ENCODE data around the gene VASH1.

The VASH1 gene

DNA sequence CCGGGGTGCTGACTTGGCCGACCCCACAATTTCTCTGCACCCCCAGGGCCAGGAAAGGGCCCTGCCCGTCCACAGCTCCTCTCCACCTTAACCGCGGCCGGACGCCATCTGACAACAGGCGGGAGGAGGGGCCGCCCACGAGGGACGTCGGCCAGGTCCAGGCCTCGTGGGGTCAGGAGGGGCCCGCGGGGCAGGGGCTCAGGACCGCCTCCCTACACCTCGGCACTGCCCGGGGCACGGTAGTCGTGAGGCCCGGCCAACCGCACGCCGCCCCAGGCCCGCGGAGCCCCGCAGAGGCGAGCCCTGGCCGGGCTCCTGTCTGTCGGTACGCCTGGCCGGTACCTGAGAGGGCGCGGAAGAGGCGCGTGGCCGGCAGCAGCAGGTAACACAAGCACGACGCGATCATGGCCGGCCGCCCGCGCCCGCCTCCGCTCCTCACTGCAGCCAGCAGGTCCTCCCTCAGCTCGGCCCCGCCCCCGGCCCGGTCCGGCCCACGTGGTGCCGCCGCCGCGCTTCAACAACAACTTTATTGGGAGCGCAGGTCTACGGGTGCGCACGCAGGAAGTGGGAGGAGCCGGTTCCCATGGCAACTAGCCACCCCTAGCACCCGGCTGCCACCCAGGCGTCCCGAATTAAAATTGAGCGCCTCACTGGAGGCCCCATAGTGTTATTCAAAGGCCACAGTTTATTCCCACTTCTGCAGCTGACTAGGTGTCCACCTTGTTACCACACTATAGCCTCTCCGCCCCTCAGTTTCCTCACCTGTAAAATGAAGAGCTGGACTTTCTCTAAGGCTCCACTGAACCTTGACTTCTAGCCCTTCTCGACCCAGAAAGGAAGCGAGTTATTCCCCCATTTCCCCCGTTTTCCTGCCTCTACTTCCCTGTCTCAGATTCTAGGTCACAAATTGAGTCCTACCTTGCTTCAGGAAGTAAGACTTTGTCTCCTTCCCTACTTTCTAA lies 51.4 kb downstream of the VASH1 start, which contains the start of gene ANGEL1:
Gene ANGEL1, minus strand, starts transcription at position 461 of the 962 bp plus-strand sequence. Its CDS starts 55 bp downstream, at position 406.
- TF ChIP-seq, protein P1, sequence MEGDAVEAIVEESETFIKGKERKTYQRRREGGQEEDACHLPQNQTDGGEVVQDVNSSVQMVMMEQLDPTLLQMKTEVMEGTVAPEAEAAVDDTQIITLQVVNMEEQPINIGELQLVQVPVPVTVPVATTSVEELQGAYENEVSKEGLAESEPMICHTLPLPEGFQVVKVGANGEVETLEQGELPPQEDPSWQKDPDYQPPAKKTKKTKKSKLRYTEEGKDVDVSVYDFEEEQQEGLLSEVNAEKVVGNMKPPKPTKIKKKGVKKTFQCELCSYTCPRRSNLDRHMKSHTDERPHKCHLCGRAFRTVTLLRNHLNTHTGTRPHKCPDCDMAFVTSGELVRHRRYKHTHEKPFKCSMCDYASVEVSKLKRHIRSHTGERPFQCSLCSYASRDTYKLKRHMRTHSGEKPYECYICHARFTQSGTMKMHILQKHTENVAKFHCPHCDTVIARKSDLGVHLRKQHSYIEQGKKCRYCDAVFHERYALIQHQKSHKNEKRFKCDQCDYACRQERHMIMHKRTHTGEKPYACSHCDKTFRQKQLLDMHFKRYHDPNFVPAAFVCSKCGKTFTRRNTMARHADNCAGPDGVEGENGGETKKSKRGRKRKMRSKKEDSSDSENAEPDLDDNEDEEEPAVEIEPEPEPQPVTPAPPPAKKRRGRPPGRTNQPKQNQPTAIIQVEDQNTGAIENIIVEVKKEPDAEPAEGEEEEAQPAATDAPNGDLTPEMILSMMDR (IDR thresholded peaks at IDR 0.05; ENCODE audit: low read length), result no peak
- TF ChIP-seq EZH2 (optimal IDR thresholded peaks at IDR 0.05; ENCODE audit: low read depth, low read length) (no peak), EZH2phosphoT487 (IDR thresholded peaks at IDR 0.05; ENCODE audit: low read length) (no peak)
- Histone ChIP-seq H3K79me2 (ENCODE audit: low read length) (peaks cover 8% of the 10 kb centered on the region; the same call in 1 of the 2 replicates), H3K4me3 (ENCODE audit: low read length) (peak within 1 kb of the TSS; percentile 76), H4K20me1 (ENCODE audit: insufficient read depth, low read length) (no peaks in the 10 kb centered on the region), H3K9me3 (replicated peaks; ENCODE audit: insufficient read depth, low read length) (no peaks in the 10 kb centered on the region), H3K4me2 (ENCODE audit: low read depth, low read length) (peak within 1 kb of the TSS; percentile 65), H3K9me2 (replicated peaks; ENCODE audit: insufficient read depth, low read length) (no peaks in the 10 kb centered on the region), H3K4me1 (ENCODE audit: low read length) (peaks cover 4% of the 10 kb centered on the region; the same call in 1 of the 2 replicates), H3K36me3 (replicated peaks; ENCODE audit: insufficient read depth, low read length) (no peaks in the 10 kb centered on the region), H2AFZ (ENCODE audit: low read length) (peak within 1 kb of the TSS; percentile 94), H3F3A (ENCODE audit: insufficient read depth, low read length) (peaks cover 2% of the 10 kb centered on the region; the same call in 1 of the 2 replicates), H3K9ac (ENCODE audit: low read length) (peak within 1 kb of the TSS; percentile 85), H3K27me3 (replicated peaks; ENCODE audit: insufficient read depth, low read length) (no peaks in the 10 kb centered on the region), H3K27ac (ENCODE audit: low read length) (peak within 1 kb of the TSS; percentile 65; the same call in 1 of the 2 replicates)
- peak; percentile 89 for DNase-seq

GRCh38 chr14:76814726-76815645 lies 53.7 kb downstream of the VASH1 start:
- H3K27me3 ChIP-seq (replicated peaks; ENCODE audit: insufficient read depth, low read length), result no peaks in the 10 kb centered on the region
- H4K20me1 ChIP-seq (ENCODE audit: insufficient read depth, low read length), result no peaks in the 10 kb centered on the region
- TF ChIP-seq EZH2phosphoT487 (IDR thresholded peaks at IDR 0.05; ENCODE audit: low read length) (no peak), EZH2 (optimal IDR thresholded peaks at IDR 0.05; ENCODE audit: low read depth, low read length) (no peak)
- TF ChIP-seq, protein P1 (IDR thresholded peaks at IDR 0.05; ENCODE audit: low read length), result no peak
- no peaks in the 10 kb centered on the region for H3K9me2 ChIP-seq (replicated peaks; ENCODE audit: insufficient read depth, low read length)
- no peak overlapping the region for H3K9ac ChIP-seq (ENCODE audit: low read length)
- peaks cover 4% of the 10 kb centered on the region; the same call in 1 of the 2 replicates for H3K4me1 ChIP-seq (ENCODE audit: low read length)
- H3K27ac ChIP-seq (ENCODE audit: low read length), result no peak overlapping the region
- H3K9me3 ChIP-seq (replicated peaks; ENCODE audit: insufficient read depth, low read length), result no peaks in the 10 kb centered on the region
- no peak overlapping the region for H2AFZ ChIP-seq (ENCODE audit: low read length)
- H3F3A ChIP-seq (ENCODE audit: insufficient read depth, low read length), result peaks cover 2% of the 10 kb centered on the region; the same call in 1 of the 2 replicates
- H3K4me2 ChIP-seq (ENCODE audit: low read depth, low read length), result no peak overlapping the region
- no peak for DNase-seq
- peaks cover 4% of the 10 kb centered on the region; the same call in 1 of the 2 replicates for H3K79me2 ChIP-seq (ENCODE audit: low read length)
- H3K4me3 ChIP-seq (ENCODE audit: low read length), result no peak overlapping the region
- H3K36me3 ChIP-seq (replicated peaks; ENCODE audit: insufficient read depth, low read length), result no peaks in the 10 kb centered on the region

- Histone ChIP-seq H3K36me3 (replicated peaks; ENCODE audit: insufficient read depth, low read length) (no peaks in the 10 kb centered on the region), H3K4me1 (ENCODE audit: low read length) (no peaks in the 10 kb centered on the region), H3K4me3 (ENCODE audit: low read length) (no peak overlapping the region), H3K4me2 (ENCODE audit: low read depth, low read length) (no peak overlapping the region), H3K9me2 (replicated peaks; ENCODE audit: insufficient read depth, low read length) (no peaks in the 10 kb centered on the region), H3K27me3 (replicated peaks; ENCODE audit: insufficient read depth, low read length) (no peaks in the 10 kb centered on the region), H4K20me1 (ENCODE audit: insufficient read depth, low read length) (no peaks in the 10 kb centered on the region), H3K27ac (ENCODE audit: low read length) (no peak overlapping the region), H3K9ac (ENCODE audit: low read length) (no peak overlapping the region), H2AFZ (ENCODE audit: low read length) (no peak overlapping the region), H3K9me3 (replicated peaks; ENCODE audit: insufficient read depth, low read length) (no peaks in the 10 kb centered on the region), H3K79me2 (ENCODE audit: low read length) (no peaks in the 10 kb centered on the region), H3F3A (ENCODE audit: insufficient read depth, low read length) (no peaks in the 10 kb centered on the region)
- TF ChIP-seq EZH2 (optimal IDR thresholded peaks at IDR 0.05; ENCODE audit: low read depth, low read length) (no peak), EZH2phosphoT487 (IDR thresholded peaks at IDR 0.05; ENCODE audit: low read length) (no peak)
- TF ChIP-seq, protein P1 (IDR thresholded peaks at IDR 0.05; ENCODE audit: low read length), result no peak
- no peak for DNase-seq
Observed at GRCh38 chr14:76820700-76821099, 59.4 kb downstream of the VASH1 start.

Measured in MM.1S (cell line).